K562 (cell line): ENCODE results near the gene HNRNPU. TPM values are rescaled to one million over a fixed set of nuclear protein-coding genes. Genes with fewer than 3 reads are reported as not detected.

Experiments
- ARID4B ChIP-seq: sonication (generic); formaldehyde crosslinking; IDR thresholded peaks from 2 replicates; pipeline ENCODE4 v1.8.0; 2022; ENCODE audit warnings: mild to moderate bottlenecking, missing genetic modification reagents
- ATF3 ChIP-seq, 2 experiments: fragments of 450-650 bp in 1 of 2; sonication (generic) in 1 of 2; formaldehyde crosslinking in 1 of 2; IDR thresholded peaks in 1 of 2; conservative IDR thresholded peaks in 1 of 2; 2 replicates each; pipeline versions ENCODE4 v1.6.1 to v1.8.1; 2016 to 2023; ENCODE audit warnings: mild to moderate bottlenecking in 2 of 2, moderate library complexity in 2 of 2, inconsistent platforms in 1 of 2, missing genetic modification reagents in 1 of 2
- EP300 ChIP-seq: IDR thresholded peaks from 2 replicates; pipeline ENCODE4 v1.6.1; 2012; ENCODE audit warnings: low read length, improper control_type of control experiment
- FOXM1 ChIP-seq, 2 experiments: fragments of 450-650 bp in 1 of 2; sonication (generic) in 1 of 2; formaldehyde crosslinking in 1 of 2; IDR thresholded peaks; 2 replicates each; pipeline versions ENCODE4 v1.6.1 to v1.9.0; 2017 to 2022; ENCODE audit warnings: low read depth in 2 of 2, mild to moderate bottlenecking in 2 of 2, missing genetic modification reagents in 1 of 2, moderate library complexity in 1 of 2
- HBP1 ChIP-seq: fragments of 450-650 bp; formaldehyde crosslinking; IDR thresholded peaks from 2 replicates; pipeline ENCODE4 v1.4.0; 2022; ENCODE audit warnings: missing genetic modification characterization
- HDAC8 ChIP-seq: fragments of 450-650 bp; IDR thresholded peaks from 2 replicates; pipeline ENCODE4 v1.6.1; 2016; ENCODE audit warnings: mild to moderate bottlenecking, missing genetic modification characterization, moderate library complexity, missing compliant biosample characterization
- IRF1 ChIP-seq: sonication (generic); formaldehyde crosslinking; IDR thresholded peaks from 2 replicates; pipeline ENCODE4 v1.8.0; 2022; ENCODE audit warnings: missing genetic modification reagents, mild to moderate bottlenecking, borderline replicate concordance
- MIER1 ChIP-seq: fragments of 450-650 bp; IDR thresholded peaks from 2 replicates; pipeline ENCODE4 v1.6.1; 2016; ENCODE audit warnings: antibody characterized with exemption, mild to moderate bottlenecking, low read depth
- NBN ChIP-seq: fragments of 450-650 bp; IDR thresholded peaks from 2 replicates; pipeline ENCODE4 v1.6.1; 2016; ENCODE audit warnings: low read depth, mild to moderate bottlenecking
- NEUROD1 ChIP-seq: fragments of 150-350 bp; IDR thresholded peaks from 2 replicates; pipeline ENCODE4 v1.6.1; 2014; ENCODE audit warnings: borderline replicate concordance, low read length, low read depth; ENCODE audit not compliant: partially characterized antibody
- SMARCB1 ChIP-seq: IDR thresholded peaks from 2 replicates; pipeline ENCODE4 v1.6.1; 2011; ENCODE audit warnings: improper control_type of control experiment, low read depth; ENCODE audit not compliant: insufficient read length
- TFAP4 ChIP-seq: sonication (generic); formaldehyde crosslinking; IDR thresholded peaks from 2 replicates; pipeline ENCODE4 v1.8.0; 2022; ENCODE audit warnings: missing genetic modification reagents, mild to moderate bottlenecking, moderate library complexity, borderline replicate concordance
- ZC3H8 ChIP-seq: fragments of 450-650 bp; IDR thresholded peaks from 2 replicates; pipeline ENCODE4 v1.6.1; 2017
- ZFPM2 ChIP-seq: fragments of 250-450 bp; sonication (Bioruptor Pico); IDR thresholded peaks from 2 replicates; pipeline ENCODE4 v1.5.1; 2022; ENCODE audit warnings: mild to moderate bottlenecking
- ZNF589 ChIP-seq: fragments of 200-800 bp; sonication (Bioruptor generic); IDR thresholded peaks from 2 replicates; pipeline ENCODE4 v1.6.1; 2016; ENCODE audit warnings: low read depth, missing genetic modification characterization, missing compliant biosample characterization
- ZSCAN32 ChIP-seq: fragments of 450-650 bp; formaldehyde crosslinking; IDR thresholded peaks from 2 replicates; pipeline ENCODE4 v1.4.0; 2020; ENCODE audit warnings: mild to moderate bottlenecking, moderate library complexity
- polyA plus RNA-seq, 8 experiments: library from polyadenylated mRNA; depleted of rRNA in 4 of 8; stranded (reverse) in 5 of 8; unstranded in 3 of 8; fragments of >200 nt; fragmentation: Nextera tagmentation in 2 of 8; fragmentation: Illumina TruSeq in 1 of 8; extraction: Ambion mirVana in 2 of 8; extraction: Trizol in 1 of 8; gene quantifications; 2 replicates each; pipeline versions ENCODE4 v1.2.1 to v1.2.3, GENCODE V29; 2011 to 2014; ENCODE audit warnings: inconsistent platforms in 1 of 8, missing spikeins in 1 of 8
- total RNA-seq, 7 experiments: library from RNA; depleted of rRNA in 6 of 7; stranded (reverse); fragments of >200 nt in 6 of 7; fragmentation: Illumina TruSeq in 2 of 7; extraction: Trizol in 2 of 7; gene quantifications; 2 replicates each; pipeline versions ENCODE4 v1.2.1 to v1.2.3, GENCODE V29; 2011 to 2021; ENCODE audit warnings: low replicate concordance in 1 of 7

Gene HNRNPU
- total and polyA plus RNA-seq, 9 of the 15 experiments (the other 6 are each of a cell fraction or from before 2014, with no cell fraction given) = 159 to 777 (median 577) TPM

GRCh38 chr1:244834543-244835275 is 29.6 kb downstream of the HNRNPU start (continued):
- TF ChIP-seq HDAC8 (tag) (peak; percentile 72; the same call in 1 of the 2 replicates), ZC3H8 (peak; percentile 13; the same call in 1 of the 2 replicates), TFAP4 (peak; percentile 51), ZSCAN32 (CRISPR knock-in tag) (0 out of 2 replicates have a peak, but pooled peaks have one; percentile 12), NEUROD1 (peak; percentile 20), ARID4B (0 out of 2 replicates have a peak, but pooled peaks have one; percentile 71), MIER1 (no peak), SMARCB1 (no peak), ATF3 (IDR thresholded peaks at IDR 0.05) (peak; percentile 62; the same call in 1 of the 2 replicates), ATF3 (CRISPR knock-in tag; conservative IDR thresholded peaks at IDR 0.05) (peak; percentile 66), HBP1 (peak; percentile 21; the same call in 1 of the 2 replicates), ZNF589 (peak; percentile 79; the same call in 1 of the 2 replicates), NBN (peak; percentile 35), FOXM1 (IDR thresholded peaks at IDR 0.05; ENCODE audit: low read depth) (peak; percentile 8; the same call in 1 of the 2 replicates), FOXM1 (CRISPR knock-in tag; IDR thresholded peaks at IDR 0.05; ENCODE audit: low read depth) (peak; percentile 59), IRF1 (peak; percentile 90; the same call in 1 of the 2 replicates), EP300 (peak; percentile 21), ZFPM2 (CRISPR knock-in tag) (peak; percentile 80; the same call in 1 of the 2 replicates)
